K562 (cell line): ENCODE measurements around the gene IZUMO1R. TPM values are rescaled to one million over a fixed set of nuclear protein-coding genes. Genes with fewer than 3 reads are reported as not detected.

Experiments
- ATAC-seq: fragments of 200-7000 bp; cut with Tn5 transposase; 3 replicates; pipeline ENCODE4 v1.9.1; 2020; ENCODE audit warnings: moderate library complexity
- BruUV-seq: library from RNA; stranded (reverse); fragments of 400-500 nt; replicated peaks from 2 replicates; lab custom pipeline; 2021; lab: Mats Ljungman, UMichigan
- CTCF ChIA-PET: fragments of 300-600 bp; formaldehyde crosslinking; extraction: SDS; loops from one replicate; lab custom pipeline; 2021; ENCODE audit warnings: low intra/inter-chr PET ratio; lab: Yijun Ruan, JAX
- POLR2A ChIA-PET: fragments of 300-600, 350-650 bp; sonication (Branson Sonifier 250); formaldehyde crosslinking; extraction: SDS; loops from one replicate; lab custom pipeline; 2021; ENCODE audit warnings: antibody characterized with exemption, inconsistent platforms; lab: Yijun Ruan, JAX
- DNase-seq, 4 experiments: peaks; one replicate each; pipeline versions ENCODE4 v3.0.0 to v3.0.0-alpha.2; 2011 to 2018; ENCODE audit warnings: low spot score in 3 of 4, mixed read lengths in 3 of 4; ENCODE audit errors: extremely low read depth in 1 of 4
- FAIRE-seq: peaks from 2 replicates; lab custom pipeline; 2011; peaks lifted over from hg19 to GRCh38; lab: Jason Lieb, UNC
- H2AFZ ChIP-seq: 2 replicates; pipeline ENCODE4 v1.6.0; 2011; ENCODE audit warnings: low read depth, low read length, control low read depth, inconsistent platforms
- H3K27ac ChIP-seq: fragments of 200-600 bp; 3 replicates; pipeline ENCODE4 v1.8.0; 2011; ENCODE audit warnings: low read depth, mild to moderate bottlenecking, control low read depth, inconsistent platforms, low read length, moderate library complexity, mixed read lengths; ENCODE audit errors: extremely low read depth
- H3K27me3 ChIP-seq, 2 experiments: fragments of 300-600 bp in 1 of 2; 2 replicates in 1 of 2; 3 replicates in 1 of 2; pipeline versions ENCODE4 v1.6.0 to v1.8.0; 2011; ENCODE audit warnings: inconsistent platforms in 2 of 2, low read length in 2 of 2, mild to moderate bottlenecking in 1 of 2, mixed read lengths in 1 of 2, moderate library complexity in 1 of 2; ENCODE audit not compliant: control insufficient read depth in 2 of 2, insufficient read depth in 2 of 2
- H3K36me3 ChIP-seq: fragments of 300-600 bp; 3 replicates; pipeline ENCODE4 v1.8.0; 2011; ENCODE audit warnings: mild to moderate bottlenecking, low read length, inconsistent platforms; ENCODE audit not compliant: control insufficient read depth, insufficient read depth
- H3K4me1 ChIP-seq, 2 experiments: fragments of 200-600 bp in 1 of 2; replicated peaks in 1 of 2; 2 replicates in 1 of 2; 3 replicates in 1 of 2; pipeline versions ENCODE4 v1.5.1 to v1.8.0; 2011; ENCODE audit warnings: inconsistent platforms in 2 of 2, low read length in 2 of 2, mild to moderate bottlenecking in 1 of 2, mixed read lengths in 1 of 2, moderate library complexity in 1 of 2; ENCODE audit not compliant: control insufficient read depth in 2 of 2, insufficient read depth in 2 of 2
- H3K4me2 ChIP-seq: 2 replicates; pipeline ENCODE4 v1.6.1; 2011; ENCODE audit warnings: low read length, control low read depth, inconsistent platforms, mixed read lengths; ENCODE audit not compliant: insufficient read depth
- H3K4me3 ChIP-seq: fragments of 200-600 bp; sonication (generic), shearing (Covaris generic); 2 replicates; pipeline ENCODE4 v1.5.1; 2016; ENCODE audit warnings: control low read depth, inconsistent platforms
- H3K79me2 ChIP-seq: fragments of 200-600 bp; 3 replicates; pipeline ENCODE4 v1.8.0; 2011; ENCODE audit warnings: low read length, inconsistent platforms; ENCODE audit not compliant: control insufficient read depth, insufficient read depth
- H3K9ac ChIP-seq, 2 experiments: 2 replicates each; pipeline versions ENCODE4 v1.6.0 to v1.6.1; 2011; ENCODE audit warnings: low read depth in 2 of 2, low read length in 2 of 2, control low read depth in 1 of 2, inconsistent platforms in 1 of 2, mild to moderate bottlenecking in 1 of 2, mixed read lengths in 1 of 2; ENCODE audit not compliant: insufficient read depth in 1 of 2
- H3K9me1 ChIP-seq: one replicate; pipeline ENCODE4 v1.6.0; 2011; ENCODE audit warnings: inconsistent platforms, mild to moderate bottlenecking, low read length, moderate library complexity; ENCODE audit not compliant: control insufficient read depth, insufficient read depth
- H3K9me3 ChIP-seq: replicated peaks from 2 replicates; pipeline ENCODE4 v1.5.1; 2011; ENCODE audit warnings: low read depth, low read length, inconsistent platforms; ENCODE audit not compliant: control insufficient read depth, insufficient read depth
- H4K20me1 ChIP-seq: replicated peaks from 2 replicates; pipeline ENCODE4 v1.6.1; 2011; ENCODE audit warnings: low read length, inconsistent platforms, mixed read lengths; ENCODE audit not compliant: control insufficient read depth, insufficient read depth
- CBX8 ChIP-seq: fragments of 200-600 bp; sonication (generic); IDR thresholded peaks from 2 replicates; pipeline ENCODE4 v1.6.1; 2012; ENCODE audit warnings: borderline replicate concordance, mixed run types, low read depth, mild to moderate bottlenecking, moderate library complexity, mixed read lengths, low read length, control low read depth, inconsistent platforms; ENCODE audit not compliant: poor library complexity, severe bottlenecking; ENCODE audit errors: extremely low read depth
- CSDE1 ChIP-seq, 2 experiments: fragments of 450-650 bp; IDR thresholded peaks; 2 replicates each; pipeline ENCODE4 v1.6.1; 2016; ENCODE audit warnings: mild to moderate bottlenecking in 1 of 2
- MAFG ChIP-seq: fragments of 450-650 bp; conservative IDR thresholded peaks from 2 replicates; pipeline ENCODE4 v1.6.1; 2016; ENCODE audit warnings: missing genetic modification characterization, missing compliant biosample characterization
- NBN ChIP-seq: fragments of 450-650 bp; IDR thresholded peaks from 2 replicates; pipeline ENCODE4 v1.6.1; 2016; ENCODE audit warnings: low read depth, mild to moderate bottlenecking
- NEUROD1 ChIP-seq: fragments of 150-350 bp; IDR thresholded peaks from 2 replicates; pipeline ENCODE4 v1.6.1; 2014; ENCODE audit warnings: borderline replicate concordance, low read length, low read depth; ENCODE audit not compliant: partially characterized antibody
- RHOXF2B ChIP-seq: fragments of 250-450 bp; sonication (Bioruptor Pico); conservative IDR thresholded peaks from 2 replicates; pipeline ENCODE4 v1.5.1; 2021
- SMARCC2 ChIP-seq: fragments of 450-650 bp; IDR thresholded peaks from 2 replicates; pipeline ENCODE4 v1.6.1; 2017; ENCODE audit warnings: antibody characterized with exemption, moderate library complexity, mild to moderate bottlenecking, low read depth
- SMARCE1 ChIP-seq: fragments of 450-650 bp; IDR thresholded peaks from 2 replicates; pipeline ENCODE4 v1.7.1; 2016; ENCODE audit warnings: mild to moderate bottlenecking
- TAF9B ChIP-seq: fragments of 450-650 bp; IDR thresholded peaks from 2 replicates; pipeline ENCODE4 v1.6.1; 2018; ENCODE audit warnings: mild to moderate bottlenecking; ENCODE audit not compliant: partially characterized antibody
- XRCC3 ChIP-seq: fragments of 450-650 bp; IDR thresholded peaks from 2 replicates; pipeline ENCODE4 v1.6.1; 2017; ENCODE audit warnings: mild to moderate bottlenecking, moderate library complexity
- ZBTB2 ChIP-seq: fragments of 450-650 bp; IDR thresholded peaks from 2 replicates; pipeline ENCODE4 v1.6.1; 2016; ENCODE audit warnings: antibody characterized with exemption
- ZNF184 ChIP-seq: sonication (generic); formaldehyde crosslinking; IDR thresholded peaks from 2 replicates; pipeline ENCODE4 v1.5.0; 2020; ENCODE audit warnings: missing genetic modification reagents
- WGBS: fragments of 100-300 bp; shearing (Covaris generic); methylation state at CpG from one replicate; pipeline ENCODE4 v1.1.6; 2016; ENCODE audit warnings: low coverage, mixed read lengths; ENCODE audit not compliant: insufficient coverage; ENCODE audit errors: missing lambda C conversion rate; 5-methylcytosine and 5-hydroxymethylcytosine counted together
- in situ Hi-C: fragments of 300-500 bp; cut with MboI; formaldehyde crosslinking; loops from 4 replicates; pipeline ENCODE4 v1.15.0; 2018; ENCODE audit warnings: inconsistent platforms, mixed read lengths
- intact Hi-C: fragments of 100-400 bp; cut with micrococcal nuclease; formaldehyde crosslinking; loops from 2 replicates; pipeline ENCODE4 v1.14.2; 2022
- polyA plus RNA-seq, 8 experiments: library from polyadenylated mRNA; depleted of rRNA in 4 of 8; stranded (reverse) in 5 of 8; unstranded in 3 of 8; fragments of >200 nt; fragmentation: Nextera tagmentation in 2 of 8; fragmentation: Illumina TruSeq in 1 of 8; extraction: Ambion mirVana in 2 of 8; extraction: Trizol in 1 of 8; gene quantifications; 2 replicates each; pipeline versions ENCODE4 v1.2.1 to v1.2.3, GENCODE V29; 2011 to 2014; ENCODE audit warnings: inconsistent platforms in 1 of 8, missing spikeins in 1 of 8
- total RNA-seq, 7 experiments: library from RNA; depleted of rRNA in 6 of 7; stranded (reverse); fragments of >200 nt in 6 of 7; fragmentation: Illumina TruSeq in 2 of 7; extraction: Trizol in 2 of 7; gene quantifications; 2 replicates each; pipeline versions ENCODE4 v1.2.1 to v1.2.3, GENCODE V29; 2011 to 2021; ENCODE audit warnings: low replicate concordance in 1 of 7
- TF ChIP-seq, protein P1 (sequence below): fragments of 150-350 bp; conservative IDR thresholded peaks from 2 replicates; pipeline ENCODE4 v1.6.1; 2014; ENCODE audit warnings: low read length
- TF ChIP-seq, protein P2 (sequence below): sonication (generic); formaldehyde crosslinking; IDR thresholded peaks from 2 replicates; pipeline ENCODE4 v1.5.0; 2020; ENCODE audit warnings: missing genetic modification reagents

IZUMO1R gene
- total and polyA plus RNA-seq, 9 of the 15 experiments (the other 6 are each of a cell fraction or from before 2014, with no cell fraction given): not detected

DNA sequence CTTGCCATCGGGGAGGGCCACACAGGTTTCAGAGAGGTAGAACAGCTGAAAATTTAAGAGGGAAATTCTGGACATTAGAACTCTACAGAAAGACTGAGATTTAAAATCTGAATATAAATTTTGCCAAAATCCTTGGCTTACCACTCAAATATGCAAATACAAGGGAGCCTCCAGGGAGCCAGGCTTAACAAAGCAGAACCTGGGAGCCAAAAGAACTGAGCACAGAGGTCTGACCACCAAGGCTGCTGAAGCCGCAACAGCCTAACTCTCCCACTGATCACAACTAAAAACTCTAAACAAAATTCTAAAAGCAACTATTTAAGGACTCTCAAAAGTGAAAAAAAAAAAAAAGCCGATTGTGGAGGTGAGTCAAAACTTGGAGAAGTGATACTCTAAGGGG, 34.3 kb downstream of the IZUMO1R start:
- ATAC-seq: no peak
- no TSS peak for BruUV-seq
- no peak for FAIRE-seq

DNA sequence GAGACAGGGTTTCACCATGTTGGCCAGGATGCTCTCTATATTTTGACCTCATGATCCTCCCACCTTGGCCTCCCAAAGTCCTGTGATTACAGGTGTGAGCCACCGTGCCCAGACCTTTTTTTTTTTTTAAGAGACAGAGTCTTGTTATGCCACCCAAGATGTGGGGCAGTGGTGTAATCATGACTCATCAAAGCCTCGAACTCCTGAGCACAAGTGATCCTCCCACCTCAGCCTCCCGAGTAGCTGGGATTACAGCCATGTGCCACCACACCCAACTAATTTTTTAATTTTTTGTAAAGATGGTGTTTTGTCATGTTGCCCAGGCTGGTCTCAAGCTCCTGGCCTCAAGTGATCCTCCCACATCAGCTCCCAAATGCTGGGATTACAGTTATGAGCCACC, 37.9 kb downstream of the IZUMO1R start:
- Histone ChIP-seq H3K27me3 (no peaks in the 10 kb centered on the region), H3K4me3 (no peak overlapping the region), H3K27ac (no peak overlapping the region), H3K4me2 (no peak overlapping the region), H3K4me1 (no peaks in the 10 kb centered on the region), H3K9me1 (no peaks in the 10 kb centered on the region), H3K36me3 (no peaks in the 10 kb centered on the region), H4K20me1 (no peaks in the 10 kb centered on the region), H2AFZ (no peak overlapping the region), H3K9ac (no peak overlapping the region), H3K79me2 (no peaks in the 10 kb centered on the region), H3K9me3 (no peaks in the 10 kb centered on the region)
- BruUV-seq: no TSS peak
- ATAC-seq (no peak), DNase-seq (no peak), FAIRE-seq (no peak)
- ChIA-PET CTCF (no interaction called here), POLR2A (no interaction called here)
- WGBS: 3% methylated on average over 3 of the region's 3 CpGs
- intact Hi-C loops (loop anchor here (10.0 kb wide), 1 partner anchor 137 kb away; no protein-coding TSS in a partner anchor), in situ Hi-C loops (no loop called here)
- TF ChIP-seq ZNF184 (CRISPR knock-in tag) (no peak), CBX8 (no peak), ZBTB2 (no peak), NBN (no peak), RHOXF2B (no peak), CSDE1 (IDR thresholded peaks at IDR 0.05) (no peak), MAFG (tag) (no peak), XRCC3 (no peak)
- TF ChIP-seq, protein P1, sequence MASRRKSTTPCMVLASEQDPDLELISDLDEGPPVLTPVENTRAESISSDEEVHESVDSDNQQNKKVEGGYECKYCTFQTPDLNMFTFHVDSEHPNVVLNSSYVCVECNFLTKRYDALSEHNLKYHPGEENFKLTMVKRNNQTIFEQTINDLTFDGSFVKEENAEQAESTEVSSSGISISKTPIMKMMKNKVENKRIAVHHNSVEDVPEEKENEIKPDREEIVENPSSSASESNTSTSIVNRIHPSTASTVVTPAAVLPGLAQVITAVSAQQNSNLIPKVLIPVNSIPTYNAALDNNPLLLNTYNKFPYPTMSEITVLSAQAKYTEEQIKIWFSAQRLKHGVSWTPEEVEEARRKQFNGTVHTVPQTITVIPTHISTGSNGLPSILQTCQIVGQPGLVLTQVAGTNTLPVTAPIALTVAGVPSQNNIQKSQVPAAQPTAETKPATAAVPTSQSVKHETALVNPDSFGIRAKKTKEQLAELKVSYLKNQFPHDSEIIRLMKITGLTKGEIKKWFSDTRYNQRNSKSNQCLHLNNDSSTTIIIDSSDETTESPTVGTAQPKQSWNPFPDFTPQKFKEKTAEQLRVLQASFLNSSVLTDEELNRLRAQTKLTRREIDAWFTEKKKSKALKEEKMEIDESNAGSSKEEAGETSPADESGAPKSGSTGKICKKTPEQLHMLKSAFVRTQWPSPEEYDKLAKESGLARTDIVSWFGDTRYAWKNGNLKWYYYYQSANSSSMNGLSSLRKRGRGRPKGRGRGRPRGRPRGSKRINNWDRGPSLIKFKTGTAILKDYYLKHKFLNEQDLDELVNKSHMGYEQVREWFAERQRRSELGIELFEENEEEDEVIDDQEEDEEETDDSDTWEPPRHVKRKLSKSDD: no peak

More for the DNA sequence above, 34.3 kb downstream of the IZUMO1R start:
- peaks cover 0 to 3% of the 10 kb centered on the region in 2 experiments; a peak in 1 of 5 replicates for H3K27me3 ChIP-seq
- 3% methylated on average over 3 of the region's 3 CpGs for WGBS
- H3K4me3 ChIP-seq: no peak overlapping the region
- ChIA-PET CTCF (no interaction called here), POLR2A (no interaction called here)
- in situ Hi-C loops: no loop called here
- no peak overlapping the region for H2AFZ ChIP-seq
- H3K79me2 ChIP-seq: no peaks in the 10 kb centered on the region
- TF ChIP-seq SMARCC2 (no peak), SMARCE1 (no peak), NEUROD1 (no peak), TAF9B (no peak)
- TF ChIP-seq, protein P2, sequence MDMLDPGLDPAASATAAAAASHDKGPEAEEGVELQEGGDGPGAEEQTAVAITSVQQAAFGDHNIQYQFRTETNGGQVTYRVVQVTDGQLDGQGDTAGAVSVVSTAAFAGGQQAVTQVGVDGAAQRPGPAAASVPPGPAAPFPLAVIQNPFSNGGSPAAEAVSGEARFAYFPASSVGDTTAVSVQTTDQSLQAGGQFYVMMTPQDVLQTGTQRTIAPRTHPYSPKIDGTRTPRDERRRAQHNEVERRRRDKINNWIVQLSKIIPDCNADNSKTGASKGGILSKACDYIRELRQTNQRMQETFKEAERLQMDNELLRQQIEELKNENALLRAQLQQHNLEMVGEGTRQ: no peak
- H3K36me3 ChIP-seq: no peaks in the 10 kb centered on the region
- no peaks in the 10 kb centered on the region for H3K9me3 ChIP-seq
- no peaks in the 10 kb centered on the region for H3K4me1 ChIP-seq
- DNase-seq: no peak
- intact Hi-C loops: no loop called here
- H3K9ac ChIP-seq: no peak overlapping the region
- H4K20me1 ChIP-seq: no peaks in the 10 kb centered on the region
- no peak overlapping the region for H3K27ac ChIP-seq
- no peak overlapping the region for H3K4me2 ChIP-seq
- H3K9me1 ChIP-seq: no peaks in the 10 kb centered on the region
